GM23338 (cell line): ENCODE measurements around the gene UBE2G2. TPM values are rescaled to one million over a fixed set of nuclear protein-coding genes. Genes with fewer than 3 reads are reported as not detected.

Experiments used
- ATAC-seq: fragments of 200-7000 bp; cut with Tn5 transposase; 3 replicates; pipeline ENCODE4 v1.9.1; 2020
- DNase-seq: peaks from one replicate; pipeline ENCODE4 v3.0.0-alpha.2; 2015; ENCODE audit warnings: low spot score
- H2AFZ ChIP-seq: fragments of 200-600 bp; sonication (generic); 2 replicates; pipeline ENCODE4 v1.8.0; 2016; ENCODE audit warnings: antibody characterized with exemption, mild to moderate bottlenecking, moderate library complexity
- H3F3A ChIP-seq: fragments of 200-600 bp; sonication (generic); replicated peaks from 2 replicates; pipeline ENCODE4 v1.8.0; 2017; ENCODE audit warnings: antibody characterized with exemption, mixed run types, low read depth
- H3K27ac ChIP-seq: fragments of 200-600 bp; sonication (generic); 2 replicates; pipeline ENCODE4 v1.6.1; 2016; ENCODE audit warnings: low read depth
- H3K27me3 ChIP-seq: fragments of 200-600 bp; sonication (generic); 2 replicates; pipeline ENCODE4 v1.8.0; 2016; ENCODE audit warnings: mild to moderate bottlenecking, mixed run types, moderate library complexity; ENCODE audit not compliant: insufficient read depth
- H3K36me3 ChIP-seq: fragments of 200-600 bp; sonication (generic); 2 replicates; pipeline ENCODE4 v1.8.0; 2016; ENCODE audit warnings: mild to moderate bottlenecking; ENCODE audit not compliant: insufficient read depth
- H3K4me1 ChIP-seq: fragments of 200-600 bp; sonication (generic); 2 replicates; pipeline ENCODE4 v1.8.0; 2016; ENCODE audit warnings: mild to moderate bottlenecking, moderate library complexity; ENCODE audit not compliant: insufficient read depth
- H3K4me2 ChIP-seq: fragments of 200-600 bp; sonication (generic); 2 replicates; pipeline ENCODE4 v1.7.1; 2017; ENCODE audit warnings: mixed run types
- H3K4me3 ChIP-seq: fragments of 200-600 bp; sonication (generic); 2 replicates; pipeline ENCODE4 v1.6.1; 2016; ENCODE audit warnings: mixed run types
- H3K79me2 ChIP-seq: fragments of 200-600 bp; sonication (generic); replicated peaks from 2 replicates; pipeline ENCODE4 v1.8.0; 2017; ENCODE audit warnings: mild to moderate bottlenecking; ENCODE audit not compliant: insufficient read depth
- H3K9me2 ChIP-seq: fragments of 200-600 bp; sonication (generic); 2 replicates; pipeline ENCODE4 v1.8.0; 2017; ENCODE audit not compliant: insufficient read depth
- H4K20me1 ChIP-seq: fragments of 200-600 bp; sonication (generic); replicated peaks from 2 replicates; pipeline ENCODE4 v1.8.0; 2017; ENCODE audit warnings: mild to moderate bottlenecking; ENCODE audit not compliant: insufficient read depth
- H3K27ac Mint-ChIP-seq: 2 replicates; pipeline ENCODE4 v1.8.0; 2020; ENCODE audit warnings: inconsistent platforms, mild to moderate bottlenecking, moderate library complexity, mixed read lengths
- H3K27me3 Mint-ChIP-seq: 3 replicates; pipeline ENCODE4 v1.8.0; 2022; ENCODE audit warnings: low read depth, mild to moderate bottlenecking, moderate library complexity, mixed read lengths, inconsistent platforms; ENCODE audit not compliant: insufficient read depth, poor library complexity
- H3K36me3 Mint-ChIP-seq: 3 replicates; pipeline ENCODE4 v1.8.0; 2021; ENCODE audit warnings: low read depth, mild to moderate bottlenecking, inconsistent platforms, moderate library complexity, mixed read lengths
- H3K4me1 Mint-ChIP-seq: 3 replicates; pipeline ENCODE4 v1.8.0; 2020; ENCODE audit warnings: mild to moderate bottlenecking, inconsistent platforms, mixed read lengths
- H3K4me3 Mint-ChIP-seq: 3 replicates; pipeline ENCODE4 v1.8.0; 2021; ENCODE audit warnings: moderate library complexity, mild to moderate bottlenecking, inconsistent platforms, mixed read lengths
- H3K9me3 Mint-ChIP-seq: 3 replicates; pipeline ENCODE4 v1.8.0; 2020; ENCODE audit warnings: moderate library complexity, mild to moderate bottlenecking, inconsistent platforms, mixed read lengths
- CREB1 ChIP-seq: fragments of 250-450 bp; sonication (Bioruptor Pico); IDR thresholded peaks from 2 replicates; pipeline ENCODE4 v1.5.0; 2020; ENCODE audit warnings: low read depth, mild to moderate bottlenecking, moderate library complexity
- CTCF ChIP-seq, 2 experiments: fragments of 200-600 bp in 1 of 2; sonication (generic) in 1 of 2; conservative IDR thresholded peaks; 2 replicates each; pipeline versions ENCODE4 v1.5.1 to v1.6.1; 2016 to 2017; ENCODE audit warnings: antibody characterized with exemption in 2 of 2, low read depth in 2 of 2, mild to moderate bottlenecking in 2 of 2, moderate library complexity in 1 of 2
- EZH2 ChIP-seq: fragments of 200-600 bp; sonication (generic); IDR thresholded peaks from one replicate; pipeline ENCODE4 v1.8.0; 2017; ENCODE audit warnings: antibody characterized with exemption, mild to moderate bottlenecking, low read depth; ENCODE audit not compliant: unreplicated experiment
- REST ChIP-seq: IDR thresholded peaks from one replicate; pipeline ENCODE4 v1.6.1; 2018; ENCODE audit warnings: antibody characterized with exemption; ENCODE audit not compliant: unreplicated experiment
- ZNF114 ChIP-seq: fragments of 250-450 bp; sonication (Bioruptor Pico); IDR thresholded peaks from 2 replicates; pipeline ENCODE4 v1.5.0; 2020; ENCODE audit warnings: mild to moderate bottlenecking, moderate library complexity
- ZNF331 ChIP-seq: fragments of 250-450 bp; sonication (Bioruptor Pico); IDR thresholded peaks from 2 replicates; pipeline ENCODE4 v1.5.0; 2020; ENCODE audit warnings: low read depth, mild to moderate bottlenecking, moderate library complexity
- ZNF462 ChIP-seq: fragments of 250-450 bp; sonication (Bioruptor Pico); IDR thresholded peaks from 2 replicates; pipeline ENCODE4 v1.5.0; 2020; ENCODE audit warnings: mild to moderate bottlenecking, moderate library complexity
- polyA plus RNA-seq: library from polyadenylated mRNA; unstranded; fragments of >200 nt; fragmentation: Nextera tagmentation; extraction: Ambion mirVana; gene quantifications from 2 replicates; pipeline ENCODE4 v1.2.1, GENCODE V29; 2016
- total RNA-seq: library from RNA; depleted of rRNA; stranded (reverse); fragments of >200 nt; shearing (Covaris generic); gene quantifications from 2 replicates; pipeline ENCODE4 v1.2.3, GENCODE V29; 2014

Gene UBE2G2
- total and polyA plus RNA-seq, 2 experiments from 2014 or later = 66.4 to 100 TPM

GRCh38 chr21:44801468-44802395, at the start of gene UBE2G2 (continued):
- no peak for TF ChIP-seq CTCF (conservative IDR thresholded peaks at IDR 0.05; ENCODE audit: low read depth in 2 of 2)

- H3K9me2 ChIP-seq = no peaks in the 10 kb centered on the region
- peaks cover 12% of the 10 kb centered on the region; the same call in 1 of the 2 replicates for H3K79me2 ChIP-seq
- peaks cover 34% of the 10 kb centered on the region; the same call in 1 of the 2 replicates for H3K36me3 ChIP-seq
- H3K27me3 ChIP-seq = no peaks in the 10 kb centered on the region
- H3K9me3 Mint-ChIP-seq = no peaks in the 10 kb centered on the region; the same call in 2 of the 3 replicates
- H3K27ac Mint-ChIP-seq = no peak overlapping the region
- H2AFZ ChIP-seq = no peak overlapping the region
- H3K27ac ChIP-seq = no peak overlapping the region
- H3K4me1 Mint-ChIP-seq = peaks cover 7% of the 10 kb centered on the region
- no peak overlapping the region for H3K4me3 Mint-ChIP-seq
- peaks cover 55% of the 10 kb centered on the region for H3K36me3 Mint-ChIP-seq
- H3K4me2 ChIP-seq = no peak overlapping the region
- DNase-seq = no peak
- peaks cover 17% of the 10 kb centered on the region for H3K27me3 Mint-ChIP-seq
- H4K20me1 ChIP-seq = no peaks in the 10 kb centered on the region; the same call in none of the 2 replicates
- ATAC-seq = no peak
- no peak overlapping the region for H3K4me3 ChIP-seq
- H3F3A ChIP-seq = 0 out of 2 replicates have a peak, but pooled peaks cover 3% of the 10 kb centered on the region
- peaks cover 3% of the 10 kb centered on the region; the same call in 1 of the 2 replicates for H3K4me1 ChIP-seq
- TF ChIP-seq REST (no peak), CTCF (conservative IDR thresholded peaks at IDR 0.05; ENCODE audit: low read depth in 2 of 2) (no peak), ZNF114 (CRISPR knock-in tag) (no peak), ZNF331 (CRISPR knock-in tag) (no peak), CREB1 (no peak), ZNF462 (no peak), EZH2 (no peak)
These were observed 49.5 kb upstream of the UBE2G2 start for GRCh38 chr21:44850905-44851657.
